HG03025 (cell line): ENCODE data around the gene RBBP8NL.

Source experiments
- ATAC-seq: cut with Tn5 transposase; IDR thresholded peaks from one replicate; pipeline ENCODE4 v1.9.1; 2021; ENCODE audit warnings: mild to moderate bottlenecking, moderate library complexity; ENCODE audit not compliant: unreplicated experiment, low FRiP score

Gene RBBP8NL

GRCh38 chr20:62462976-62463592, 35.7 kb upstream of the RBBP8NL start:
- no peak for ATAC-seq

DNA sequence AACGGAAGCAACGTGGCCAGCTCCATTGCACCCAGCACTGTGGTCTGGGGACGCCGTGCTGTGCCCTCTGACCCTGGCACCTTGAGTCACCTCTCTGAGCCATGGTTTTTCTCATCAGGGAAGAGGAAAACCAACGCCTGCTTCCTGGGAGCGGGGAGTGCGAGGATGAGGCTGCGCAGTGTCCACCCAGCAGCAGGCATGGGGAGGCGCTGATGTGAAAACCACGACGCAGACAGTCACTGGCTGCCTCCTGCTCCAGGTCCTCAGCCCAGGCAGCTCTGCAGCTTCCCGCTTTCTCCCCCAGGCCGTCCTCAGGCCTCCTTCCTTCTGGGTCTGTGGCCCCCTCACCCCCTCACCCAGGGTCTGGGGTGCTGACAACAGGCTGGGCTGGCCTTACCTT, 34.5 kb upstream of the RBBP8NL start:
- no peak for ATAC-seq

DNA sequence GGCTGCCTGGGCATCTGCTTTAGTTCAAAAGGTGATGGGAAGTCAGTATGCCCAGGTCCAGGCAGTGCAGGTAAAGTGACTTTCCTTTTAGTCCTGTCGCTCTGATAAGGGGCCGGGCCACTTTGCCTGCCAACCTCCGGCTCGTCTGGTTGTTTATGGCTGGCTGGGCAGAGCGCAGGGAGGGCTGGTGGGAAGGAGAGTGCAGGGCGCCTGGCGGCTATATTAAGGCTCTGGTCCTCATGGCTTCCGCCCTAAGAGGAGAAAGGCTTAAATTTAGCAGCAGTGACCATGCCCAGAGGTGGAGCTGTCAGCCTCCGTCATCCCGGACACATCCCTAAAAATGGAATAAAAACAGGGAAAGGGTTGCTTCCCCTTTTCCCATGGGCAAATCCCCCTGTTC, 33.8 kb upstream of the RBBP8NL start:
- no peak for ATAC-seq

DNA sequence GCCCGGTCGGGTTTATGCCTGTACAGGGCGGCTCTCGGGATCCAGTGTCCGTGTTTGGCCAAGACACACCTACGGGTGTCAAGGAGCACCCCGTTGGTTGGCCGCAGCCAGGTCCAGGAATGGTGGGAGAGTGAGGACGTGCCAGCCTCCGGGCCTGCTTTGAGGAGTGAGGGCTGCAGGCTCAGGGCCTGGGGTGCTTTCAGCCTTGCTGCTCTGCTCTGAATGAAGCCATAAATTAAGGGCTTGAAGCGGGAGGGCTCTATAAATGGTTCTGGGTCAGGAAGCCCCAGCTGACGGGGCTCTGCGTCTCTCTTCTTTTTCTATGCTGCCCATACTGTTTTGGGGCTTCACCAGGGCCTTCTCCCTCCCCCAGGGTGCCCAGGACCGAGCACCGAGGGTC, 33.3 kb upstream of the RBBP8NL start:
- ATAC-seq, result no peak

DNA sequence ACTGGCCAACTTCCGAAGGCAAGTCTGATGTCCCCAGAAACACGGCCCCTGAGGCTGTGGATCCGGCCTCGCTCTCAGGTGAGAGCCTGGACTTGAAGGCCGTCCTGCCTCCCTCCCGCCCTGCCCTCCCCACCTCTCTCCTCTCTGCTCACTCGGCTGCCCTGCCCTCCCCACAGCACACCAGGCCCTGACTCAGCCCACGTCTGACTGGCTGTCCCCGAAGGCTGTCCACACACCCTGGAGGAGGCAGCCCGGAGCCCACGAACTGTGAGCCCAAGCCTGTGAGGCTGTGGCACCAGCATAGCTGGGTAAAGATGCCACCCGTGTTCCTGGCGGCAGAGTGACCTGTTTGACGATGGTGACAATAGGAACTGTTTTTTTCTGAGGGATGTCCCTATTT, 32.1 kb upstream of the RBBP8NL start:
- no peak for ATAC-seq

- ATAC-seq, result no peak
Observed at GRCh38 chr20:62458275-62459251, 31.2 kb upstream of the RBBP8NL start.

GRCh38 chr20:62457831-62458230, 30.5 kb upstream of the RBBP8NL start:
- no peak for ATAC-seq

- no peak for ATAC-seq
Observed at GRCh38 chr20:62457098-62457497, 29.8 kb upstream of the RBBP8NL start.

DNA sequence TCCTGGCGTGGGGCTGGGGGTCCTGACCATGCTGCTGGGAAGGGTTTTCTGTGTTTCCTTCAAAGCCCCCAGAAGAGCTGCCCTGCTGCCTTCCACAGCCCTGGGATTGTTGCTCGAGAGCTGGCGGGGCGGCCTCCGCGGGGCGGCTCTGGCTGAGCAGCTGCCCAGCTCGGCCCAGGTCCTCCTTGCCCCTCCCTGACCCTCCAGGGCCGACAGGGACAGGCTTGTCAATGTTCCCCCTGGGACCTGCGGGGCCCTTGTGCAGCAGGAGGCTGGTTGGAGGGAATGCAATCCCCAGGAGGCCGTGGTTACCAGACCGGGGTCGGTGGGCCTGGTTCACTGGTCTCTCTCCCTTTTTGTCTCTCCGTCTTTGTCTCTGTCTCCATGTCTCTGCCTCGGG, 28.6 kb upstream of the RBBP8NL start:
- ATAC-seq, result no peak

GRCh38 chr20:62454904-62455636, 27.7 kb upstream of the RBBP8NL start:
- ATAC-seq, result no peak

GRCh38 chr20:62453186-62453808, 26.0 kb upstream of the RBBP8NL start:
- no peak for ATAC-seq

DNA sequence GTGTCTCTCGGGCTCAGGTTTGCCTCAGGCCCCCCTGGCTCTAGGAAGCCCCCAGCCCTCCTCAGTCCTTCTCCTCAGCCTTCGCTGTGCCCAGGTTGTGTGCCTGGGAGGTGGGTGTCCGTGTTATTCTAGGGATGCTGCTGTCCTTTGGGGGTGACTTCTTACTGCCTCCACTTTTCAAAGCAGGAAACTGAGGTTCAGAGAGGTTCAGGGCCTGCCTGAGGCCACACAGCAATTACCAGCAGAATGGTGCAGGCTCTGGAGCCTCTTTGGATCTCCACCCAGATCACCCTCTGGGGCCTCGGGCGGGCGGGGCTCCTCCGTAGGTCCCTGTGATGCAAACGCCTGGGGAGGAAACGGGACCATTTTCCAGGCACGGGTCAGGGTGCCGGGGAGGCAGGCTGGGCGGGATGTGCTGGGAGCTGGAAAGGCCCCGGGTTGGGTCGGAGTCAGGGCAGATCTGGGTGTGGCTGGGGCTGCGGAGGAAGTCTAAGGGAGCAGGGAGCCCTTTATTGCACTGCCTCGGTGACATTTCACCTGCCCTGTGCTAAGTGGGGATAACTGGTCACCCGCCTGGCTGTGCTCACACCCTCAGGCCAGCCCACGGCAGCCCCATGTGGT, 25.2 kb upstream of the RBBP8NL start:
- ATAC-seq, result no peak

- ATAC-seq, result no peak
Observed at GRCh38 chr20:62451970-62452369, 24.6 kb upstream of the RBBP8NL start.

DNA sequence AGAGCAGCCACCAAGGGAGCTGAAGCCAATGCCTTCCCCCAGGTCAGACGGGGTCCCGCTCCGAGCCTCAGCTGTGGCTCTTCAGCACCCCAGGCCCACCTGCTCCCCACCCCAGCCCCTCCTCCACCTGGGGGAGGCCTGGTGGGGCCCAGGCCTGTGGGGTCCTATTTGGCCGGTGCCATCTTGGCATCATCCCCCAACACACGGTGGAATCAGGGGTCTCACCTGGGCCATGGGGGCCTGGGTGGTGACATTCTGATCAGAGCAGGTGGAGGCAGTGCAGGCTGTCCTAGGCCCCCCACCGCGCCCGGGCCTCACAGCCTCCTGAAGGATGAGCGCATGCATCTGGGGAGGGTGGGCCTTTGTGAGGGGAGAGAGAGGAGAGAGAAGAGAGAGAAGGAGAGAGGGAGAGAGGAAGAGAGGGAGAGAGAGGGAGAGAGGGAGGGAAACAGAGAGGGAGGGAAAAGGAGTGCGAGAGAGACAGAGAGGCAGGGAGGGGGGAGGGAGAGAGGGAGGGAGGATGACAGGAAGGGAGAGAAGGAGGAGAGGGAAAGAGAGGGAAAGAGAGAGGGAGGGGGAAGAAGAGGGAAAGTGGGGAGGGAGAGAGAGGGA, 23.9 kb upstream of the RBBP8NL start:
- no peak for ATAC-seq

GRCh38 chr20:62449951-62450691, 22.8 kb upstream of the RBBP8NL start:
- no peak for ATAC-seq

DNA sequence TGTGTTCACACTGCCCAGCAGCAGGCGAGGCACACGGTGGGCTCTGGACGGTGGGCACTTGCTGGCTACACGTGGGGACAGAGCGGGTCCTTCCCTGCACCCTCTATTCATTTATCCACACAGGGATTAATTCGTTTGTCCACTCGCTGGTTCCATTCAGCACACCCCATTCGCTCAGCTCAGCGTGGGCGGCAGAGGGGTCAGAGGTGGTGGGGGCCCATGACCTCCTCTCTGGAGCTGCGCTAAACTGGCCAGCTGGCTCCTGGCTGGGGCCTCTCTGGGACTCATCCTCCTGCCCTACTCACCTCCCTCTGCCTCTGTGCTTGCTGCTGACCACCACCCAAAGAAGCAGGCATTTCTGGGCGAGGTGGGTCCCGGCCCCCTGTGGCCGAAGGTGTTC, 21.4 kb upstream of the RBBP8NL start:
- no peak for ATAC-seq

DNA sequence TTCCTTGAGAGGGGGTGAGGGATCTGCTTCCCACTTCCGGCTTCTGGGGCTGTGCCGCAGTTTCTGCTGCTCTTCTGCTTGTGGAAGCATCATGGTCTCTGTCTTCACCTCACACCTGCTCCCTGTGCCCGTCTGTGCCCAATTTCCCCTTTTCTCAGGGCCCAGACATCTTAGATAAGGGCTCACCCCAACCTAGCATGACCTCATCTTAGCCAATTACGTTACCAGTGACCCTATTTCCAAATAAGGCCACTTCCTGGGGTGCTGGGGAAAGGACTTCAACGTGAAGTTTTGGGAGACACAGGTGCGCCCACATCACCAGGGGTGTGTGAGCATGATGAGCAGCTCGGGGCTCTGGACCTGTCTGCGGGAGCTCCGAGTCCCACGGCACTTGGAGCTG, 20.7 kb upstream of the RBBP8NL start:
- ATAC-seq, result no peak

DNA sequence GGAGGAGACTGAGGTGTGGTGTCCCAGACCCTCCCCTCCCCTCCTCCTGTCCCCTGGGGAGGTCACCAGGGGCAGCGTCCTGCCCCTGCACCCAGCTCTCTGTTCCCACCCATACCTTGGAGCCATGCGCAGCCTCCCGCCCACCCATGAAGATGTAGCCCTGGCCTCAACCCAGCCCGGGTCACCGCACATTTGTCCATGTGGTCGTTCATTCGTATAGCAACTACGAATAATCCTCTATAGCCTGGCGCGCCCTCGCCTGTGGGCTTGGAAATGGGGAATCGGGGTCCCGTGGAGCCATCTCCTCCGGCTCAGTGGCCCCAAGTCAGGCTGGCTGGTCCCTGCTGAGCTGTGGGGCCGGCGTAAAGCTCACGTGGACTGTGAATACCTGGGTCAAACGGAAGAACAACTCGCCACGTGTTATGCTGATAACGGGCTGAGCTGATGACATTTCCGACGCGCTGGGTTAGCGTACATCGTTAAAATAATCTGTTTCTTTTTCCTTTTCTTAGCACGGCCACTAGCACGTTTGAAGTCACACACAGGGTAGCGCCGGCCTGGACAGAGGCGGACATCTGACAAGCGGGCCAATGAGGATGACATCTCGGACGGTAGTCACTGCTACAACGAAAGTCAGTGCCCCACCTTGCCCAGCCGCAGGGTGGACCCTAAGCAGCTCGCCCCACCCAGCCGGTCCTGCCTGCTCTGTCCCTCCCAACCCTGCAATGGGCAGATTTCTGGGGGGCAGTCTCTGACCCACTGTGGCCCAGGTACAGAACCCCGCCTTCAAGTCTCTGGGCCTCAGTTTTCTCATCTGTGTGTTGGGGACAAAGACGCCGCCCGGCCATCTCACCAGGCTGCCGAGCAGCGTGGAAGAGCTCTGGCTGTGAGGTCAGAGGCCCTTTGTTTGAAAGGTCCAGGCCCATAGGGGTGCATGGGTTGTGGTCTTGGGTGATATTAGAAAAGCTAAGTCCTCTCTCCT, 19.8 kb upstream of the RBBP8NL start:
- ATAC-seq, result no peak
